NCI-H526 treated with DMSO at 0.1 percent for 48 hours (cell line): ENCODE measurements around the gene NUTM2A.
"Not testable (repeated sequence)": the region's sequence is repeated elsewhere in the genome, so short reads cannot be mapped to it uniquely, and the experiment has no call there.

Experiments used
- DNase-seq: peaks from one replicate; lab custom pipeline; 2025; lab: John Stamatoyannopoulos, UW

The NUTM2A gene

GRCh38 chr10:87225148-87225547, at the start of gene NUTM2A:
Gene NUTM2A, plus strand, starts transcription at chr10:87225448. Its CDS starts 383 bp downstream, at chr10:87225831.
- DNase-seq, result not testable (repeated sequence)

- not testable (repeated sequence) for DNase-seq
These were observed 47.7 kb upstream of the NUTM2A start for GRCh38 chr10:87177587-87177986.

- not testable (repeated sequence) for DNase-seq
These were observed 40.8 kb upstream of the NUTM2A start for GRCh38 chr10:87184421-87184820.

- not testable (repeated sequence) for DNase-seq
These were observed 39.2 kb upstream of the NUTM2A start for GRCh38 chr10:87186016-87186415.

- not testable (repeated sequence) for DNase-seq
These were observed 37.7 kb upstream of the NUTM2A start for GRCh38 chr10:87187573-87187972.

GRCh38 chr10:87191841-87192240, 33.4 kb upstream of the NUTM2A start:
- DNase-seq, result not testable (repeated sequence)

GRCh38 chr10:87200924-87201323, 24.3 kb upstream of the NUTM2A start:
- not testable (repeated sequence) for DNase-seq

- DNase-seq, result not testable (repeated sequence)
These were observed 20.4 kb upstream of the NUTM2A start for GRCh38 chr10:87204801-87205200.

- DNase-seq, result not testable (repeated sequence)
These were observed 18.3 kb upstream of the NUTM2A start for GRCh38 chr10:87206922-87207321.

- DNase-seq, result not testable (repeated sequence)
These were observed 14.9 kb upstream of the NUTM2A start for GRCh38 chr10:87210309-87210708.

- not testable (repeated sequence) for DNase-seq
These were observed 13.4 kb upstream of the NUTM2A start for GRCh38 chr10:87211848-87212247.

GRCh38 chr10:87213150-87213765, 12.0 kb upstream of the NUTM2A start:
- not testable (repeated sequence) for DNase-seq

- DNase-seq, result not testable (repeated sequence)
These were observed 11.4 kb upstream of the NUTM2A start for GRCh38 chr10:87213806-87214205.

- DNase-seq, result not testable (repeated sequence)
These were observed 9.1 kb upstream of the NUTM2A start for GRCh38 chr10:87216120-87216519.

GRCh38 chr10:87219370-87219769, 5.9 kb upstream of the NUTM2A start:
- DNase-seq, result not testable (repeated sequence)

- DNase-seq, result not testable (repeated sequence)
These were observed 2.5 kb upstream of the NUTM2A start for GRCh38 chr10:87222789-87223188.

GRCh38 chr10:87228247-87228646, 3.0 kb downstream of the NUTM2A start:
- DNase-seq, result not testable (repeated sequence)

GRCh38 chr10:87229211-87229610, 4.0 kb downstream of the NUTM2A start:
- not testable (repeated sequence) for DNase-seq

GRCh38 chr10:87234854-87235253, 9.6 kb downstream of the NUTM2A start:
- DNase-seq, result not testable (repeated sequence)

- DNase-seq, result not testable (repeated sequence)
These were observed 12.0 kb downstream of the NUTM2A start for GRCh38 chr10:87237244-87237643.

GRCh38 chr10:87239346-87239808, 14.1 kb downstream of the NUTM2A start:
- not testable (repeated sequence) for DNase-seq

- not testable (repeated sequence) for DNase-seq
These were observed 16.9 kb downstream of the NUTM2A start for GRCh38 chr10:87242192-87242591.

GRCh38 chr10:87247335-87247734, 22.1 kb downstream of the NUTM2A start:
- DNase-seq, result not testable (repeated sequence)
